GM12864 (cell line): ENCODE data around the gene COL9A3.

Source experiments
- DNase-seq: peaks from one replicate; pipeline ENCODE4 v3.0.0-alpha.2; 2011; ENCODE audit warnings: low read depth
- H3K4me3 ChIP-seq: 2 replicates; pipeline ENCODE4 v1.5.1; 2011; ENCODE audit warnings: mild to moderate bottlenecking, low read depth, low read length, control low read depth
- TF ChIP-seq, protein P1 (sequence below): IDR thresholded peaks from 2 replicates; pipeline ENCODE4 v1.5.1; 2011; ENCODE audit warnings: low read depth, mild to moderate bottlenecking, moderate library complexity, low read length, control low read depth, inconsistent platforms; ENCODE audit errors: missing control alignments

Gene COL9A3

GRCh38 chr20:62839816-62840215 lies 23.0 kb downstream of the COL9A3 start:
- DNase-seq: no peak
- no peak overlapping the region for H3K4me3 ChIP-seq
- TF ChIP-seq, protein P1, sequence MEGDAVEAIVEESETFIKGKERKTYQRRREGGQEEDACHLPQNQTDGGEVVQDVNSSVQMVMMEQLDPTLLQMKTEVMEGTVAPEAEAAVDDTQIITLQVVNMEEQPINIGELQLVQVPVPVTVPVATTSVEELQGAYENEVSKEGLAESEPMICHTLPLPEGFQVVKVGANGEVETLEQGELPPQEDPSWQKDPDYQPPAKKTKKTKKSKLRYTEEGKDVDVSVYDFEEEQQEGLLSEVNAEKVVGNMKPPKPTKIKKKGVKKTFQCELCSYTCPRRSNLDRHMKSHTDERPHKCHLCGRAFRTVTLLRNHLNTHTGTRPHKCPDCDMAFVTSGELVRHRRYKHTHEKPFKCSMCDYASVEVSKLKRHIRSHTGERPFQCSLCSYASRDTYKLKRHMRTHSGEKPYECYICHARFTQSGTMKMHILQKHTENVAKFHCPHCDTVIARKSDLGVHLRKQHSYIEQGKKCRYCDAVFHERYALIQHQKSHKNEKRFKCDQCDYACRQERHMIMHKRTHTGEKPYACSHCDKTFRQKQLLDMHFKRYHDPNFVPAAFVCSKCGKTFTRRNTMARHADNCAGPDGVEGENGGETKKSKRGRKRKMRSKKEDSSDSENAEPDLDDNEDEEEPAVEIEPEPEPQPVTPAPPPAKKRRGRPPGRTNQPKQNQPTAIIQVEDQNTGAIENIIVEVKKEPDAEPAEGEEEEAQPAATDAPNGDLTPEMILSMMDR: no peak

- DNase-seq: no peak
- H3K4me3 ChIP-seq: no peak overlapping the region
- TF ChIP-seq, protein P1: no peak
Measured at GRCh38 chr20:62840244-62841197, 23.7 kb downstream of the COL9A3 start.

DNA sequence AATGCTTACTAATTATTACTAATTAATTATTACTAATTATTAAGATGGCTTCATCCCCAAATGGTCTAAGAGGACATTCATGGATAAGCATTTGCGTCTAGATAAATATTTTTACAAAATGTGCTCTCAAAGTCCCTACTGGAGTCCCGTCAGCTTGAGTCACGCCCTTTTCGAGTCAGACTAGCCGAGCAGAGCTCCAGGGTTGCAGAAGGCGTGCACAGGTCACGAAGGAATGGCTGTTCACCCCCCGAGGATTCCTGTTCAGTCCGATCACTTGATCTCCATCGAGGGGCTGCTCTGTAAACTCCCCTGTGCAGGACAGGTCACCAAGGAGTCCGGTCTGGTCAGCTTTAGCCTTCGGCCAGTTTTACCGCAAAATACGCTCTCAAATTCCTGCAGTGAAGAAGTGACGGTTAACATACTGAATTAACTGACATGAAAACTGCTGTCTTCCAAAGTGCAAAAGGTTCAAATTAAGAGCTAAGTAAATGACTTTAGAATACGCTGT lies 24.9 kb downstream of the COL9A3 start:
- no peak for DNase-seq
- H3K4me3 ChIP-seq: no peak overlapping the region
- TF ChIP-seq, protein P1: no peak

DNA sequence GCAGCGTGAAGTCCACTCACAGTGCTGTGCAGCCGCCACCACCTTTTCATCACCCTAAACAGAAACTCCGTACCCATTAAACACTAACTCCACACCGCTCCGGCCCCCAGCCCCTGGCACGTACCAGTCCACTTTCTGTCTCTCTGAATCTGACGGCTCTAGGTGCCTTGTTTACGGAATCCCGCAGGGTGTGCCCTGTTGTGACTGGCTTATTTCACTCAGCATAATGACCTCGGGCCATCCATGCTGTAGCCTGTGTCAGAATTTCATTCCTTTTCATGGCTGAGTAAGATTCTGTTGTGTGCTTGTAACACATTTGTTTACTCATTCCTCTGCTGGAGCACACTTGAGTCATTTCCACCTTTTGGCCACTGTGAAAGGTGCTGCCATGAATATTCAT lies 26.8 kb downstream of the COL9A3 start:
- TF ChIP-seq, protein P1: no peak
- no peak overlapping the region for H3K4me3 ChIP-seq
- no peak for DNase-seq

DNA sequence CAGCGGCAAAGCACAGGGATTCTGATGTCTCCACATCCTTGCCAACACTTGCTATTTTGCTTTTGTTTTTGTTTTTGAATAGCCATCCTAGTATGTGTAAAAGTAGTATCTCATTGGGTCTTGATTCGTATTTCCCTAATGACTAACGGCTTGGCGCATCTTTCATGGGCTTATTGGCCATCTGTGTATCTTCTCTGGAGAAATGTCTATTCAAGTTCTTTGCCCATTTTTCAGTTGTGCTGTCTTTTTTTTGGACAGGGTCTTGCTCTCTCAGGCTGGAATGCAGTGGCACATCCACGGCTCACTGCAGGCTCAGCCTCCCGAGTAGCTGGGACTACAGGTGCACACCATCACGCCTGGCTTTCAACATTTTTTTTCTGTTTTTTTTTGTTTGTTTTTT lies 27.3 kb downstream of the COL9A3 start:
- no peak overlapping the region for H3K4me3 ChIP-seq
- DNase-seq: no peak
- TF ChIP-seq, protein P1: no peak

DNA sequence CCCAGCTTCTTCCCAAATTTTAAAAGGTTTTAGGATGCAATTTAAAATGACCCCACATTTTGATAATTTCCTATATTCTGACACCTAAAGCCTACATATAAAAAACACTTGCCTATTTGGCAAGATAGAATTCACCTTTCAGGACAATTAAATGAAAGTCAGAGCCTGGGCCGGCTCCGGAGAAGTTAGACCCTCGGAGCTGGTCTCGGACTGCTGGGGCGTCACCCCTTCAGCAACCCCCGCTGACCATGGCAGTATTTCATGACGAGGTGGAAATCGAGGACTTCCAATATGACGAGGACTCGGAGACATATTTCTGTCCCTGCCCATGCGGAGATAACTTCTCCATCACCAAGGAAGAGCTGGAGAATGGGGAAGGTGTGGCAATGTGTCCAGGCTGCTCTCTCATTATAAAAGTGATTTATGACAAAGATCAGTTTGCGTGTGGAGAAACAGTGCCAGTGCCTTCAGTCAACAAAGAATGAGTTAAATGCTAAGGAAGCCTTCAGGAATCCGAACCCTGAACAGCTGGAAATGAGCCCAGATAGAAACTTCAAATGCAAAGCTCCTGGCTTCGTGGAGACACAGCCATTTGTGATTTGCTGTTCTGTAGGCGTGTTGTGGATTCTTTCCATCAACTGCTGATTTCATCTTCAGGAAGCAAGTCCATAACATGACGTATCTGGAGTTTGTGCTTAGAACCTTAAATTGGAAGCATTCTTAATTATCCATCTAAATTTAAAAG lies 28.7 kb downstream of the COL9A3 start:
- TF ChIP-seq, protein P1: no peak
- H3K4me3 ChIP-seq: no peak overlapping the region
- no peak for DNase-seq
